ENCODE measurements around the gene SUDS3.
"Not testable (repeated sequence)": the region's sequence is repeated elsewhere in the genome, so short reads cannot be mapped to it uniquely, and the experiment has no call there.

Gene SUDS3, protein sequence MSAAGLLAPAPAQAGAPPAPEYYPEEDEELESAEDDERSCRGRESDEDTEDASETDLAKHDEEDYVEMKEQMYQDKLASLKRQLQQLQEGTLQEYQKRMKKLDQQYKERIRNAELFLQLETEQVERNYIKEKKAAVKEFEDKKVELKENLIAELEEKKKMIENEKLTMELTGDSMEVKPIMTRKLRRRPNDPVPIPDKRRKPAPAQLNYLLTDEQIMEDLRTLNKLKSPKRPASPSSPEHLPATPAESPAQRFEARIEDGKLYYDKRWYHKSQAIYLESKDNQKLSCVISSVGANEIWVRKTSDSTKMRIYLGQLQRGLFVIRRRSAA

GRCh38 chr12:118376089-118377020 is at the start of gene SUDS3:
Gene SUDS3 (plus strand): TSS chr12:118376555. CDS start chr12:118376692, 137 bp downstream.
- peak; percentile 88 for DNase-seq (ENCODE audit: low read depth)

DNA sequence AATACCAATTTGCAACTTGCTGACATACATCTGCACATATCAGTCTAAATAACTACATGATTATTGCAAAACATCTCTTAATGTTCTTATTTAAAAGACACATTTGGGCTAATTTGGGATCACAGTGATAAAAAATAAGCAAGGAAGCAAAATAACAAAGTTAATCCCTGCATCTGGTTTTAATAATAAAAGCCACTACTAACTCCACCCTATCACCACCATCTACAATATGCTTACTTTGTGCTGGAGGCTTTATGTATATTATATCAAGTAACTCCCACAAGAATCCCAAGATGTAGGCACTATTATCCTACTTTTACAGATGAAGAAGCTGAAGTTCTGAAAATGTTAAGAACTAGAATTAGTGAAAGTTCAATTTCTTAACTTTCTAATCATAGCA is 49.4 kb upstream of the SUDS3 start:
- no peak for DNase-seq (ENCODE audit: low read depth)

- no peak for DNase-seq (ENCODE audit: low read depth)
Observed at GRCh38 chr12:118327391-118327790, 49.0 kb upstream of the SUDS3 start.

DNA sequence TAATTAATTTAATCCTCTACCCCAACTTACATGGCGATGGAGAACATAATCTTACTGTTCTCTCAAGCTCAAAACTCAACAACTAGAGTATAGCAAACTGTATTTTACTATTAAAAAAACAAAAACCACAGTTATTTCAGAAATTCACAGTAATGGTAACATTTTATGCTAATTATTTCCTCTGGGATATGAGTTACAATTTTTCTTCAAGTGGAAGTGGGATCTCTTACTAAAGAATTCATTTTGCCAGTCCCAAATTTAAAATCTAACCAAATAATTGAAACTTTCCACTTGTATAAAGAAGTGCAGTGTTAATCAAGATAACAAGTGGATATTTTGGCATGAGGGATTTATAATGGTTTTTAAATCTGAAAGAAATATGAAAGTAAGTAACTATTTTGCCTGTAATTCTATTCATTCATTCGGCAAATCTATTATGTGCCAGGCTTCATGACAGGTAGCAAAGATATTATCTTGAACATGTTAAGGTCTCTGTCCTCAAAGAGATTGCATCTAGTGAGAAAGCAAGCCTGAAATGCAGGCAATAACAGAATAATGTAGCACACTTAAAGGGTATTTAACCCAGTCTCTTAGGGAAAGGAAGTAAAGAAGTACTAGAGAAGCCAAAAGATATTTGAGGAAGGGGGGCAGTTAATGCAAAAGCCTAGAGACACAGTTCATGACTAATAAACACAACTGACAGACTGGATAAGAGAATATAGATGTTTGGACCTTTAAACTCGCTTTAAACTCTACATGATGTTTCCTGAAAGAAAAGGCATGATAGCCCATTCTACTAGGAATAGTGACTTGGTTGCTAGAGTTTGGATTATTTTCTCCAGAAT is 47.6 kb upstream of the SUDS3 start:
- DNase-seq (ENCODE audit: low read depth): no peak

- no peak for DNase-seq (ENCODE audit: low read depth)
Observed at GRCh38 chr12:118330421-118331018, 45.8 kb upstream of the SUDS3 start.

DNA sequence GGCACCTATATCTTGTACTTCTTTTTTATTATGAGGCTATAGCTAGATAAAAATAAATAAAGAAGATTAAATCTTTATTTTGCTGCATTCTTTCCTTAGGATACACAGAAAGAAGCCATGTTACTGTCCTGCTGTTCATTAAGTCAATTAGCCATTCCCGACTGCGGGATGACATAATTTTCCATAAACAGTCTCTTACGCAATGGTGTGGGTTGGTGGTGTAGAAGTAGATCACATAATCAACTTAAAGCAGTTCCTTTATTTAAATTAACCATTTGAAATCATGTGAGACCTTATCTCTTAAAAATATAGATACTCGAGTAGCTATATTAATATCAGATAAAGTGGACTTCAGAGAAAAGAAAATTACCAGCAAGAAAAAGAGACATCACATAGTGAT is 43.8 kb upstream of the SUDS3 start:
- DNase-seq (ENCODE audit: low read depth): no peak

GRCh38 chr12:118334241-118334640 is 42.1 kb upstream of the SUDS3 start:
- DNase-seq (ENCODE audit: low read depth): no peak

GRCh38 chr12:118334939-118335567 is 41.3 kb upstream of the SUDS3 start:
- no peak for DNase-seq (ENCODE audit: low read depth)

- DNase-seq (ENCODE audit: low read depth): no peak
Observed at GRCh38 chr12:118336123-118336522, 40.2 kb upstream of the SUDS3 start.

- DNase-seq (ENCODE audit: low read depth): no peak
Observed at GRCh38 chr12:118337194-118337838, 39.0 kb upstream of the SUDS3 start.

DNA sequence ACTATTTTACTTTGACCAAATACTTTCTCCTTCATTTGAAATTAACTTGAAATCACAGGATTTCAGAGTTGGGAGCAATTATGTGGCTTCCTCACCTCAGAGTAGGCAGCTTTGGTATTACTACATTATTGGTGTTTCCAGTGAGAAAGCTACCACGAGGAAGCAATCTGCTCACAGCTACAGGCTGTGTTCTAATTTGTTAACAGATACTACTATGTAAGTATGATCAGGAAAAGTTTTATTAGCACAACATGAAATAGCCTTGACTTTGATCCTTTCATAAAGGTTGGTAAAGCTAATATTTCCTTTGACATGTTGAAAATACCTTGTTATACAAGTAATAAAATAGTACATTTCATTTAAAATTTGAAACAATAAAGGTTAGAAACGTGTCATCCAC is 34.3 kb upstream of the SUDS3 start:
- DNase-seq (ENCODE audit: low read depth): no peak

DNA sequence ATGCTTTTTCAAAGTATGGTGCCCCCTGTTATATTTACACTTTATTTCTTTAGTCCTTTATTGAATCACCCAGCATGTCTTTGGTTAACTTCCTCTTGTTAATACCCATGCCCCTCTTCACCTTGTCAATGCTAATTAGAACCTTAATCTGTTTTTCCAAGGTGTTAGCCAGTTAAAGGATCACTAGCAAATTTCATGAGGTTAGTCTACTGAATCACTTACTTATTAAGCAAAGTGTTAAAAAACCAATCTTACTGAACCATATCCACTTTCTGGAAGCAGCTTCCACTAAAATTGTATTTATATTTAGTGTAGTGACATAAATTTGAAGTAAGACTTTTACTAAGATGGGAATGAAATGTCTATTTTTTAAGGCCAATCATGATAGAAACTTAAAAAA is 31.5 kb upstream of the SUDS3 start:
- no peak for DNase-seq (ENCODE audit: low read depth)

- DNase-seq (ENCODE audit: low read depth): no peak
Observed at GRCh38 chr12:118345355-118345754, 31.0 kb upstream of the SUDS3 start.

- no peak for DNase-seq (ENCODE audit: low read depth)
Observed at GRCh38 chr12:118346895-118347294, 29.5 kb upstream of the SUDS3 start.

DNA sequence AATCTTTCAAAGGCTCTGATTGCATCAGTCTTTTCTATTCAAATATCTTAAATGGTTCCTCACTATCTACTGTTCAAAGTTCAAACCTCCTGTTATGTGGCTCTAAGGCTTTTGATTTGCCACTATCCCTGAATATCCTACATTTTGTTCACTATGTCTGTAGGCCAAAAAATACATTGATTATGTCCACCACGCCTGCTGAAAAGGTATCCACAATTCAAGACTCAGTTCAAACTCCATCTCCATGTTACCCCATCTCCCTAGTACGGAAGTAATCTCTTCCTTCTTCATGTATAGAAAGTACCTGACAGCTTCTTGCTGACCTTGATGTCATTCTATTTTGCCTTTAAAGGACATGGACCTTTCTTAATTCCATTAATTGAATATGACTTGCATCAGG is 28.4 kb upstream of the SUDS3 start:
- no peak for DNase-seq (ENCODE audit: low read depth)

- no peak for DNase-seq (ENCODE audit: low read depth)
Observed at GRCh38 chr12:118350908-118351559, 25.3 kb upstream of the SUDS3 start.

DNA sequence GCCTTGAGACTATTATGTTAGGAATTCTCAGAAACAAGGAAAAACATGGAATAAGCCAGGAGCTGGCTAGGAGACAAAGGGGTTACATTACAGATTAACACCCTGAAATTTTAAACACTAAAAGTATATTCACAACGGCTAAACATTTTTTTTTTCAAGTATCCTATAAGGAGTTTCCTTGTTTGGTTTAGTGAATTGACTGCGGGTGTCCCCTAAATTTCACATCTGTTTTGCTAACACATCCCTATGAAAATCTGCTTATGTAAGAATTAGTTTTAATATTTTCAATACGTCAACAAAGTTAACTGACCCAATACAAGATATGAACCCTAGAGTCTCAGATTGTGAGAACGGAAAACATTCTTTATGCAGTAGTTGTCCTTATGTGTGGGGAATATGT is 22.6 kb upstream of the SUDS3 start:
- DNase-seq (ENCODE audit: low read depth): no peak

GRCh38 chr12:118354503-118354902 is 21.9 kb upstream of the SUDS3 start:
- not testable (repeated sequence) for DNase-seq (ENCODE audit: low read depth)

DNA sequence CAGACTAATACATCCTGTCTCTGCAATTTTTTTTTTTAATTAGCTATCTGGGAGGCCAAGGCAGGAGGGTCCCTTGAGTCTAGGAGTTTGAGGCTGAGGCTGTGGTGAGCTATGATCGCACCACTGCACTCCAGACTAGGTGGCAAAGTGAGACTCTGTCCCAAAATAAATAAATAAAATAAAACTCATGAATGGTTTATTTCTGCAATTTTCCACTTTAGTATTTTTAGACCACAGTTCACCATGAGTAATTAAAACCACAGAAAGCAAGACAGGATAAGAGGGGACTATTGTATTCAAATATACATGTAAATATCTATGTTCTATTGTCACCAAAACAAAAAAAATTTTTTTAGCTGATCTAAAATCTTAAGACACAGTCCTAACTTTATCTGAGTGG is 21.5 kb upstream of the SUDS3 start:
- no peak for DNase-seq (ENCODE audit: low read depth)

- no peak for DNase-seq (ENCODE audit: low read depth)
Observed at GRCh38 chr12:118355843-118356242, 20.5 kb upstream of the SUDS3 start.

Measured in activated T-helper 9 cell treated with anti-CD3 and anti-CD28 coated beads, Interleukin-2, amount 50 U/mL, for 16 hours (primary cell).